LHCN-M2 (cell line): ENCODE data around the gene ANXA4. TPM values are rescaled to one million over a fixed set of nuclear protein-coding genes. Genes with fewer than 3 reads are reported as not detected.
"Not testable (repeated sequence)": the region's sequence is repeated elsewhere in the genome, so short reads cannot be mapped to it uniquely, and the experiment has no call there.

Source experiments
- DNase-seq: peaks from one replicate; pipeline ENCODE4 v3.0.0-alpha.2; 2012; ENCODE audit warnings: low read depth
- total RNA-seq: library from RNA; depleted of rRNA; stranded (reverse); fragments of >200 nt; gene quantifications from 2 replicates; pipeline ENCODE4 v1.2.3, GENCODE V29; 2014

Gene ANXA4
- total RNA-seq, 1 experiment from 2014 or later, result 29.0 TPM

DNA sequence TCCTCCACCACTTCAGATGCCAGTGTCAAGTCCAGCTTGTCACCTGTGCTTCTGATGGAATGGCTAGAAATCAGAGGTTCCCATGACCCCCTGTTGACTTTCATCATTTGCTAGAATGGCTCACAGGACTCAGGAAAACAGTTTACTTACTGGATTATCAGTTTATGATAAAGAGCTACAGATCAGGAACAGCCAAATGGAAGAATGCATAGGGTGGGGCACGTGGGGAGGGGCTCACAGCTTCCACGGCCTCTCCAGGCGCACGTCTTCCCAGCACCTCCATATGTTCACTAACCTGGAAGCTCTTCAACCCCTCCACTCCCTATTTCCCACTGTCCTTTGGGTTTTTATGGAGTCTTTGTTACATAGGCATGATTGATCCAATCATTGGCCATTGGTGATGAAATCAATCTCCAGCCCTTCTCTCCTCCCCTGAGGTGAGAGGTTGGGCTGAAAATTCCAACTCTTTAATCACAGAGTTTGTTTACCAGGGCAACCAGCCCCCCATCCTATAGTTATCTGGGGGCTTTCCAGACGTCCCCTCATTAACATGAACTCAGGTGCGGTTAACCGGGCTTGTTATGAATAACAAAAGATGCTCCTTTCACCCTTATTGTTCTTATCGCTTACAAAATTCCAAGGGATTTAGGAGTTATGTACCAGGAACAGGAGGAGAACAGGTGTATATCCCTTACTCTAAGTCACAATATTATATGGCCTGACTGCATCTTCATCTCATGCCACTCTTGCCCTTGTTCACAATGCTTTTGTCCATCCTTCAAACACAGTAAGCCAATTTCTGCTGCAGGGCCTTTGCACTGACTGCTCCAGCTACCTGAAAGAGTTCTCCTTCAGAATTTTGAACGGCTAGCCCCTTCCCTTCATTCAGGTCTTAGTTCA lies 35.2 kb downstream of the ANXA4 start:
- no peak for DNase-seq

DNA sequence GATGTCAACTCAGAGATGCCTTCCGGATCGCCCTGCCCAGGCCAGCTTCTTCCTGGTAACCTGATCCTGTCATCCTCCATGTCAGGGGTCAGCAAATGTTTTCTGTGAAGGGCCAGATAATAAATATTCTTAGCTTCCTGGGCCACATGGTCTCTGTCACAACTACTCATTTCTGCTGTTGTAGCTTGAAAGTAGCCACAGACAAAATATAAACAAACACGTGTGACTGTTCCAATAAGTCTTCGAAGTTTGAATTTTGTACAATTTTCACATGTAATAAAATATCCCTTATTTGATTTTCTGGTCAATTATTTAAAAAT lies 35.8 kb downstream of the ANXA4 start:
- DNase-seq, result no peak

DNA sequence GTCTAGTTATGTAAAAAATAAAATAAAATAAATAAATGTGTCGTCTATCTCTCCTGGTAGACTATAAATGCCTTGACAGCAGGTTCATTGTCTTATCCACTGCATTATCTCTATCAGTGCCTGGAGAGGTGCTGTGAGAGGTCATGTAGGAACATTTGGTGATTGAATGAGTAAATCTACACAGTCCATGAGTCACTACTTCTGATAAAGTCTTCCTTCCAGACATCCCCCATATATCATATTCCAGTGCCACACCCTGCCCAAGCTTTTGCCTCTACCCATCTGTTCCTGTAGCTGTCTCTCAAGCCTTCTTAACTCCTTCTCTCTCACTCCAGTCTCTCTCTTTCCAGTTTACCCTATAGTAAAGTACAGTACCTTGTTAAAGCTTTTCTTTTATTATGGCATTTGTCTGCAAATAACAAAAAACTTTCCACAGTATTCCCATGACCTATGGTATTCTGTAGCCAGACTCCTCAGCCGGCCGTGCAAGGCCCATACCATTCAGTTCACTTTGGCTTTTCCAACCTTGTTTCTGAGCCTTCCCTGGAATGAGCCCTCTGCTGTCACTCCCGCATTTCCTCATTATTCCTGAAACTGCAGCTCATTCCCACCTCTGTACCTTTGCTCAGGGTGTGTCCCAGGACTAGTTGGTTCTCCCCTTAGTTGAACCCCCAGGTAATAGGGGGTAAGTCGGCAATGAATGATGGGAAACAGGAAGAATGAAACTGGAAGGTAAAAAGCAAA lies 37.5 kb downstream of the ANXA4 start:
- peak; percentile 80 for DNase-seq

DNA sequence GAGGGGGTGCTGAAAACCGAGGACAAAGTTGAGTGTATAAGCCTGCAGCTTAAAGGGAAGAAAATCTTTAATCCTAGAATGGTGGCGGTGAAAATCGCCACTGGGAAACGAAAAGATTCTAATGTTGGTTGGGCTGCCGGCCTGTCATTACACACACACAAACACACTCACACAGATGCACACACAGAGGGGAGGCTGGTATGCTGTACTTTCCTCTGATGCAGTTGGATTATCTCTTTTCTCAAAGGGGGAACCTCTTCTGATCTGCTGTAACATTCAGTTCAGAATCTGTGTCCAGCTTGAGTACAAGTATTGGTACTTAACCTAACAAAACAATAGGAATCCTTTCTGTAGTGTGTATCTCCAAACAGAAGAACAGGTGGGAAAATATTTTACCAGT lies 39.0 kb downstream of the ANXA4 start:
- no peak for DNase-seq

DNA sequence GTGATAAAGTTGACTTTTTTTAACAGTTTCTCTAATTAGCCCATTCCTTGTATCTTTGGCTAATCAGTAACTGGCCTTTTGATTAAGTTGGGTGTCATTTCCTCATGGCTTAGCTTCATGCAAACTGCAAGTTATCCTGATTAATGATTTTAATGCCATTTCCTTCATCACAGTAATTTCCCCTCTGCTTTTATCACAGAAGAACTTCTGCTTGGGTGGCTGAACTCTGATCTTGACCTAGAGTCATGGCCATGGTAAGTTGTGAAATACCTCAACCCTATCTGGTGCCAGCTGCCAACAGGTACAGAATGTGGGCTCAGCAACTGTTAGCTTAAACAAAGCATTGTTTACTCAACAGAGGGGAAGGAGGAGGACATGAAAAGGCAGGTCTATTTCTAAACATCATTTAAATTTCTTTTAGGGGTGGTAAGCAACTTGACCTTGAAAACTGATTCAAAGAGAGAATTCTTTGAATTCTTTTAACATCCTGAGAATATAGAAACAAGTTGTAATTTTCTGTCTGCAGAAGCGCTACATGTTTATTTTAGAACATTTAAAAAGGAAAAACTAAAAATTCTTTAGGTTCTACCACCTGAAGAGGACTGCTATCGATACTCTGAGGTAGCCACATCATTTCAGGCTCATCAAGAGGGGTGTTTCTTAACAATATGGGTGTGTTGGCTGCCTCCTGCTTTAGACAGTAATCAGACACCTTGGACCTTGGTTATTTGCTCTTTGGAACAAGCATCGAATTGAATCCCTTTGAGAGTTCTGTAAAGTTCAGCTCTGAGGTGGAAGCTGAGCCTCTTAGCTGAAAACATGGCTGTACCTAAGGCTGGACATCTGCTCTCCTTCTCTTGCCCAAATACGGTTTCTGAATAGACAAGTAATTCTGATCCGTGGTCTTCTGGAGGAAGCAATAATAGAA lies 39.7 kb downstream of the ANXA4 start:
- DNase-seq, result no peak

DNA sequence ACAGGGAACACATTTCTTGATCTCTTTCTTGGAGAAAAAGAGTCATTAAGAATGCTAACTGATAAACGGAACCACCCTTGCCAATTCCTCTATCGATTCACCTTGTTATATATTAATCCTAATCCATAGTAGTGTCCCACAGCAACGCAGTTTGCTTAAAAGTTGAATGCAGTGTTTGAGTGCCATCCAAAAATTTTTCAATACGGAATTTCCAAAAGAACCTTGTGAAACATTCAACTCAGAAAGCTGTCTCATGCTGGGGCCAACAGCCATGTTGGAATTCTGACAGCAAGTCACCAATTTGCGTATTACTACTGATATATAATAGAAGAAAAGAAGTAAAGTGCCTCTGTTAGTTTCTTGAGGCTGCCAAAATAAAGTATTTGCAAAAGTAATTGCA lies 42.3 kb downstream of the ANXA4 start:
- DNase-seq, result no peak

DNA sequence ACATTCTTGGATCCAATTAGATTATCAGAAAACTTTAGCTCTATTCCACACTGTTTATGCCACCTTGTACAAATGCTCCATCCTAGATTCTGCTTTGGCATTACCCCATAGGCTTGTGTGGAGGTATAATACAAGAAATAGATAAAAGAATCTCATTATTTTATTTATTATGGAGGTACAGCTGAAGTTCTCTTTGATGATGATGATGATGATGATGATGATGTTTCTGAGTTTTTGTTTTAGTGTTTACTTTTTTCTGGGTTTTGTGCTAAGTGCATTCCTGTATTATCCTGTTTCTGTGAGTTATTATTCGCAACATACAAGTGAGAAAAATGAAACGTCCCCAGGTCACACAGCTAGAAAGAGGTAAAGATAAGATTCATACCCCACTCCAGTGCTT lies 43.4 kb downstream of the ANXA4 start:
- DNase-seq, result no peak

DNA sequence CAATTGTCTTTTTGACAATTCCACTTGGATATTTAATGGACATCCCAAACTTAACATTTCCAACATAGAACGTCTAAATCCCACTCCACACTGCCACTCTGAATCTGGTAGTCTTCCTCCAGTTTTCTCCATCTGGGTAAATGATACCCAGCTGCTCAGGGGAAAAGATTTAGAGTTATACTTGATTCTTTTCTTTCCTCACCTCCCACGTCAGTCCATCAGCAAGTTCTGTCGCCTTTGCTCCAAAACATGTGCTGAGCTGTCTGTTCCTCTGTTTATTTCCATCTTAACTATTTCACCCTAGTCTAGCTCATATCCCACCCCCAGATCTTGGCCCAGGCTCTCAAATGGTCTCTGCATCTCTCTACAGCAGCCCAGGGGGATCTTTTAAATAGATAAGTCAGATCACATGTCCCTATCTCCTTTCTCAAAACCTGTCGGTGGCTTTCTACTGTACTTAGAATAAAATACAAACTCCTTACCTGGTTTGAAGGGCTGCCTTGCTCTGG lies 44.2 kb downstream of the ANXA4 start:
- DNase-seq, result no peak

DNA sequence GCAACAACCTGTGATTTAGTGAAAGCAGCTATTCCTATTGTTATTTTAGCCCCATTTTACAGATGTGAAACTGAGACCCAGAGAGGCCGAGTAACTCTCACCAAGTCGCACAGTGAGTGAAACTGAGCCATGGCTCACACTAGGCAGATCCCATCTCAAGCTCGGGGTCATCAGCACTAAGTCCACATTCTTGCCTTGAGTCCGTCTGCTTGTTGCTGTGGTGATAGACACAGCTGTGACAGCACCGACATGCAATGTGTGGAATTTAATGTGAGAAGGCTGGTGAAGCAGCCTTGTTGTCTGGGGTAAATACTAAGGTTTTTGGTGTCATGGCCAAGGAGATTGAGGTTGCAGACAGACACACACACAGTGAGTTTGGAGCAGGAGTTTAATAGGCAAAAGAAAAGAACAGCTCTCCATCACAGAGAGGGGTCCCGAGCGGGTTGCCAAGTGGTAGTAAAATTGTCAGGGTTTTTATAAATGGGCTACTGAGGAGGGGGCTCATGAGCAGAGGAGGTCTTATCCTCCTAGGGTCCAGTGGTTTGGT lies 47.3 kb downstream of the ANXA4 start:
- peak; percentile 95 for DNase-seq

DNA sequence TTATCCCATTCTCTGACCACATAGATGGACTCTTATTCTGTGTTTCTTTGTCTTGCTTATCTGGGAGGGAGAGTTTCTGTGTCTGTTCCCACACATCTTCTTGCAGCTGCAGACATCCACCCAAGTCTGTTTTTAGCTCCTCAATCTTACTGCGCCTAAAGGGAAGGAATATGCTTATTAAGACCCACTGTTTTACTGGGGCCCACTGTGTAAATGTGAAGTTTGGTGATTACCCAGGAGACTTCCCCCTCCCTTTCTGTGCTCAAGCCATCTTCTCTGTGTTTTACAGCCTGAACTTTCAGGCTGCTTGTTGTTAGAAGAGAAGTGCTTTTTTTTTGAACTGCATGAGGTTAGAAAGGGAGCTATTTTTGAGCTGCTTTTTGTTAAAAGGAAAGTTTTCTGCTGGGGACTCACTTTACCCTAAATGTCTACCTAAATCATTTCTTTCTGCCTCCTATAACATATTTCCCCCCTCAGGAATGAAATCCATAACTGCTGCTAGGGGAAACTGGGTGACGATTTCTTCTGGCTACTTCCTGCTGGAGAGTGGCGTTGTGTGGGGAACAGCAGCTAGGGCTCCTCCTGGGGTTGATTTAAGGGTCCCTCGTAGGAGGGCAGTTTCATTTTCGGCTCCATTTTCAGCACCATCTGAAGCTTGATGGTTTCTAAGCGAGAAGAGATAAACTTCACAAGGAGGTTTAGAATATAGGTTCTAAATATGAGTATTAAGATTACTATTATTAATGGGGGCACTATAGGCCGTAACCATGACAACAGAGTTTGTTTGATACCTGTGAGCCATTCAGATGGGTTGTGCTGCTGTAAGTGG lies 48.1 kb downstream of the ANXA4 start:
- DNase-seq, result no peak

DNA sequence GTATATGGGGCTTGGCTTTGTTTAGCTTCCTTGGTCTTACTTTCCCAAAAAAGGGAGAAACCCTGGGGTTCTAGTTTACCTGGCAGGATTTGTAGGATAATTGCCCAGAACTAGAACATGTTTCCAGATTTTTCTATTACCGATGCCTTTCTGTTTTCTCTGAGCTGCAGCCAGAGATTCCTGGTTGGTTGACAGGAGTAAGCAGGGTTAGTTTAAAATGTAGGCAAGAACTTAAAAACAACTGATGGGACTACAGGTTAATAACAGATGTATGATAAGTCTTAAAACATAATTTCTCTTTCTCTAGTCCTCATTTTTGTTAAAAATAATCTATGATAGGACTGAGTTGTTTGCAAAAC lies 48.6 kb downstream of the ANXA4 start:
- no peak for DNase-seq

DNA sequence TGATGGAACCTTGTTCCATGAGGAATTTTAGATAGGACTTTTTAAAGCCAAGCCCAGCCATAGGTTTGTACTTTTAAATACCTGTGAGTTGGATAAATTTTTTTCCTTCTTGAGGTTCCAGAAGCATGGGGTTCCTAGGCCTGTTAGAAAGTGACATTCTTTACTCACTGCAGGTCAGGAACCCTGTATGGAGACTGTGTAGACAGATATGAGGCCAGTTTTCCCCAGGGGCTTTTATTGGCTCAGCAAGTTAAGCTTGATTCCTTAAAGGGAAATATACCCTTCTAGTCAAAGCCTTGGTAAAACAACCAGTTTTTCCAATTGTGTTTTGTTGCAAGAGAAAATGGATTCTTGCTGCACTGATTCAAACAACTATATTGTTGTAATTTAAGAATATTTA lies 49.1 kb downstream of the ANXA4 start:
- DNase-seq, result peak; percentile 61

DNA sequence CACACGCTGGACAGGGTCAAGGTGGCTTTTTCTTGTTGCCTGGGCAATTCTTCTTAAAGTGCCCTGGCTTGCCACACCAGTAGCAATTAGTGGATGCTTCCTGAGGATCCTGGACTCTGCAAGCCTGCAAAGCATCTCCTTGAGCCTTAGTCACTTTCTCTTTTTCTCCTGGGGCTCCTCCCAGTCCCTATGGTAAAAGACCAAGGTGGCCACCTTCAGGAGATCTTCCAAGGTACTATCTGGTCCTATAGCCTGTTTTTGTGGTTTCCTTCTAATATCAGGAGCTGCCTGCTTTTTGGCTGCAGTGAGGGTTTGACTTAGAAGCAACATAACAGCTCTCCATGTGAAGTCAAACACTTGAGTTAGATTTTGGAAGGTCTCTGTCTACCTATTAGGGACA lies 54.2 kb downstream of the ANXA4 start:
- DNase-seq, result no peak

DNA sequence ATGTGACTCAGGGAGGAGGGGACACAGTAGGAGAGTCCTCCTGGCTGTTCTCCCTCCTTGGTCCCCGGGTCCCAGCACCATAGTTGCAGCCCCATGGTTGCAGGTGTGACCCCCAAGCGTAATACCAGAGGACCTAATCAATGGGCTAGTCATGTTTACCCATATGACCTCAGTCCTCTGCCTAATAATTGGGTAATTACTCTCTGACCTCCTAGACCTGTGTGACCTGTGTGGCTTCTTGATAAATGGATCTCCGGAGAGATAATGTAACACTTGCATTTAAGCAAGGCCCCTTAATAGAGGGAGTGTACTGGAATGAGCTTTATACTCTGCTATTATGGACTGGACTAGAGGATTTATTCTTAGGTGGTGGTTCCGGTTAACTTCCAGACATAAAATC lies 55.3 kb downstream of the ANXA4 start:
- DNase-seq, result no peak

DNA sequence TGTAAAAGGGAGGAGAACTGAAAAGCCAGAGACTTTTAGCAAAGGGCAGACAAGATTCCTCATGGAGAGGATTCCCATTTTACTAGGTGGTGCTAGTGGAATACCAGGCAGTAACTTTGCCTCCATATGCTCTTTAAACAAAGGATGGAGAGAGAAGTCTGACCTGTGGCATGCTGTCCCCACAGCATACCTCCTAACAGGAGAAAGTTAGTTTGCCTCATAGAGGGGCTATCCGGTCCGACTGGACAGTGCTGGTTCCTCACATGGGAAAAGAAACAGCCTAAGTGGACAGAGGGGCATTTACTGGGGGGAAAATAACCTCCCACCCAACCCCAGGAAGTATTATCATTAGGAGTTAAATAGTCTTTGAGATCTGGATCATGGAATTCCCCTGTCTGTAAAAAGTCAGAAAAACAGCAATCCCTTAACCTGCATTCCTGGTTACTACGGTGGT lies 55.9 kb downstream of the ANXA4 start:
- DNase-seq, result no peak

DNA sequence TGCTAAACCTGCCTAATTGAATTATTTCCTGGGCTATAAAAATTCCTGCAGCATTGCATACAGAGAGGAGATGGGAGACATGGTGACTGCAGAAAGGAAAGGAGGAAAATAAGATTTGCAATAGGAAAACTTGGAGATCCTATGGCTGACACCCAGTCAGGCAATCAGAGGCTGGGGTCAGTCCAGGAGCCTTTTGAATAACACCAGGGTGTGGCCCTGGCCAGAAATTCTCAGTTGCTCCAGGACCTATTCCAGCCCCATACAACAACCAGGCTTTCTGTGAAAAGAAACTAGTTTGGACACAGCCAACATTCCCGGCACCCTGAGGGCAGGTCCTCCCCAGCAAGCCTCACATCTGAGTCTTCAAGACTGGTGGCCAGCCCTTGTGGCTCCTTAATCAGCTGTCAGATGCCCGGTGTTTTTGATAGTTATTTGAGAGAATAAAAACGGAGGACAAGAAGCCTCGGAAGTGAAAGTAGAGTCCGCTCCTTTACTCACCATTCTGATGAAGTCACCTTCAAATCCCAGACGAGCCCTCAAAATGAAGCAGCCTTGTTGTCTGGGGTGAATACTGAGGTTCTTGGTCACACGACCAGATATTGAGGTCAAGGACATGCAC lies 56.5 kb downstream of the ANXA4 start:
- DNase-seq, result peak; percentile 61

DNA sequence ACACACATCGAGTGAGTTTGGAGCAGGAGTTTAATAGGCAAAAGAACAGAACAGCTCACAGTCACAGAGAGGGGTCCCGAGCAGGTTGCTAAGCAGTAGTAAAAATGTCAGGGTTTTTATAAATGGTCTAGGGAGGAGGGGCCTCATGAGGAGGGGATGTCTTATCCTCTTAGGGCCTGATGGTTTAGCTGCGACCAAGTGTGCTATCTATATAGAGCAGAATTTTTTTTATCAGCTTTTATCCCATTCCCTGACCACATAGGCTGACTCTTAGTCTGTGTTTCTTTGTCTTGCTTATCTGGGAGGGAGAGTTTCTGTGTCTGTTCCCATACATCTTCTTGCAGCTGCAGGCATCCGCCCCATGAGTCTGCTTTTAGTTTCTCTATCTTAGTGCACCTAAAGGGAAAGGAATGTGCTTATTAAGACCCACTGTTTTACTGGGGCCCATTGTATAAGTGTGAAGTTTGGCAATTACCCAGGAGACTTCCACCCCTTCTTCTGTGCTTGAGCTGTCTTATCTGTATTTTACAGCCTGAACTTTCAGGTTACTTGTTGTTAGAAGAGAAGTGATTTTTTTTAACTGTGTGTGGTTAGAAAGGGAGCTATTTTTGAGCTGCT lies 57.1 kb downstream of the ANXA4 start:
- DNase-seq, result peak; percentile 30

DNA sequence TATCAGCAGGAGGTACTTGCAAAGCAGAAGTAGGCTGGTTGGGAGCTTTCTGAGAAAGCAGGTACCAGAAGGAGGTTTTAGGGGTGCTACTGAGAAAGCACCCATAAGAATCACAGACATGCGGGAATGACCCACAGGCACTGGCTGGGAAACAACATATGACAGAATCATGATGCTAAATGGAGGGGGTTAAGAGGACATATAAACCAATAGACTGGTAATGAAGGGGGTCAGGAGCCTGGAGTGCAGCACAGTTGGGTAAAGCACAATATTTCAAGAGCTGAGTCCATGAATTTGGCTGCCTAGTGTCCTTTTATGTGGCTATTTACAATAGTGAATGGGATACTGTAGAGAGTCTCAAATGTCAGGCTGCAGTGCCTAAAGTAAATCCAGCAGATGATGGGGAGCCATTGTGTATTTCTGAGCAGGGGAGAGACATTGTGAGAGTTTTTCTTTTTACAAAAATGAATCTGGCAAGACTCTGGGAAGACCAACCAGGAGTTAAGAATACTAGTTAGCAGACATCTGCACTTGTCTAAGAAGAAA lies 59.9 kb downstream of the ANXA4 start:
- DNase-seq, result no peak

DNA sequence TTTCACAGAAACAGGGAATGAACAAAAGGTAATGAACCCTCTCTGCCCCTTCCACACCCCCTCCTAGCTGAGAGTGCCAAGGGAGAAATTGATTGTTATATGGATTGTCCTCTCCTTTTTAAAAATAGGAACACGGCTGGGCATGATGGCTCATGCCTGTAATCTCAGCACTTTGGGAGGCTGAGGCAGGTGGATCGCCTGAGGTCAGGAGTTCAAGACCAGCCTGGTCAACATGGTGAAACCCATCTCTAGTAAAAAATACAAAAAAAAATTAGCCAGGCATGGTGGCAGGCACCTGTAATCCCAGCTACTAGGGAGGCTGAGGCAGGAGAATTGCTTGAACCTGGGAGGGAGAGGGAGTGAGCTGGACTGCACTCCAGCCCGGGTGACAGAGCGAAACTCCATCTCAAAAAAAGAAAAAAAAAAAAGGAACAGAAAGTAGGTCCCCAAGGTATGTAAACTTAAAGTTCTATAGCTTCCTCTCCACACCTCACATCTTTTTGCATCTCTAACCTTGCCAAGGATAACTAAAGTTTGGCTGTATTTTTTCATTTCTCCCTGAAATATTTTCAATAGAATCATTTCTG lies 60.9 kb downstream of the ANXA4 start:
- not testable (repeated sequence) for DNase-seq
